ENCODE measurements around the gene CHKB. TPM values are rescaled to one million over a fixed set of nuclear protein-coding genes. Genes with fewer than 3 reads are reported as not detected.

Gene CHKB
- total RNA-seq, 2 experiments from 2014 or later = 85.8 to 100 TPM

GRCh38 chr22:50575426-50575941, 7.2 kb downstream of the CHKB start:
- Histone ChIP-seq H3K4me3 (ENCODE audit: low read depth, low read length, poor library complexity, severe bottlenecking) (no peak overlapping the region), H3K79me2 (ENCODE audit: insufficient read depth, low read depth, low read length) (no peaks in the 10 kb centered on the region), H2AFZ (ENCODE audit: low read length) (no peak overlapping the region), H3K9me3 (ENCODE audit: low read length) (no peaks in the 10 kb centered on the region), H3K4me1 (ENCODE audit: insufficient read depth, low read length, poor library complexity, severe bottlenecking) (peaks cover 13% of the 10 kb centered on the region), H3K9me2 (ENCODE audit: insufficient read depth, low read length) (no peaks in the 10 kb centered on the region), H3K27ac (ENCODE audit: low read depth, low read length, poor library complexity, severe bottlenecking) (no peak overlapping the region), H4K20me1 (ENCODE audit: insufficient read depth, low read length) (no peaks in the 10 kb centered on the region), H3K4me2 (ENCODE audit: low read length) (no peak overlapping the region), H3K36me3 (ENCODE audit: insufficient read depth, low read length) (peaks cover 92% of the 10 kb centered on the region)
- no peak for DNase-seq (ENCODE audit: low spot score)
- POLR2A ChIA-PET = interaction anchor here (1.6 kb wide), 1 partner anchor 10 kb away, joined by 7 read pairs; no protein-coding TSS in a partner anchor
- intact Hi-C loops (cut with micrococcal nuclease; ENCODE audit: unreplicated experiment) = no loop called here
- BruUV-seq (replicated peaks) = no TSS peak
- CTCF ChIA-PET (ENCODE audit: unreplicated experiment) = interaction anchor here (1.0 kb wide), 1 partner anchor 13 kb away, joined by 3 read pairs; the partner anchor contains the start of gene SYCE3
- TF ChIP-seq EZH2phosphoT487 (IDR thresholded peaks at IDR 0.05; ENCODE audit: borderline replicate concordance, low read depth, low read length) = no peak
- TF ChIP-seq, protein P1, sequence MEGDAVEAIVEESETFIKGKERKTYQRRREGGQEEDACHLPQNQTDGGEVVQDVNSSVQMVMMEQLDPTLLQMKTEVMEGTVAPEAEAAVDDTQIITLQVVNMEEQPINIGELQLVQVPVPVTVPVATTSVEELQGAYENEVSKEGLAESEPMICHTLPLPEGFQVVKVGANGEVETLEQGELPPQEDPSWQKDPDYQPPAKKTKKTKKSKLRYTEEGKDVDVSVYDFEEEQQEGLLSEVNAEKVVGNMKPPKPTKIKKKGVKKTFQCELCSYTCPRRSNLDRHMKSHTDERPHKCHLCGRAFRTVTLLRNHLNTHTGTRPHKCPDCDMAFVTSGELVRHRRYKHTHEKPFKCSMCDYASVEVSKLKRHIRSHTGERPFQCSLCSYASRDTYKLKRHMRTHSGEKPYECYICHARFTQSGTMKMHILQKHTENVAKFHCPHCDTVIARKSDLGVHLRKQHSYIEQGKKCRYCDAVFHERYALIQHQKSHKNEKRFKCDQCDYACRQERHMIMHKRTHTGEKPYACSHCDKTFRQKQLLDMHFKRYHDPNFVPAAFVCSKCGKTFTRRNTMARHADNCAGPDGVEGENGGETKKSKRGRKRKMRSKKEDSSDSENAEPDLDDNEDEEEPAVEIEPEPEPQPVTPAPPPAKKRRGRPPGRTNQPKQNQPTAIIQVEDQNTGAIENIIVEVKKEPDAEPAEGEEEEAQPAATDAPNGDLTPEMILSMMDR (conservative IDR thresholded peaks at IDR 0.05; ENCODE audit: low read length) = no peak

- peaks cover 92% of the 10 kb centered on the region for H3K36me3 ChIP-seq (ENCODE audit: insufficient read depth, low read length)
- CTCF ChIA-PET (ENCODE audit: unreplicated experiment) = no interaction called here
- H3K27ac ChIP-seq (ENCODE audit: low read depth, low read length, poor library complexity, severe bottlenecking) = no peak overlapping the region
- peaks cover 24% of the 10 kb centered on the region for H3K4me1 ChIP-seq (ENCODE audit: insufficient read depth, low read length, poor library complexity, severe bottlenecking)
- intact Hi-C loops (cut with micrococcal nuclease; ENCODE audit: unreplicated experiment) = no loop called here
- no peaks in the 10 kb centered on the region for H3K9me2 ChIP-seq (ENCODE audit: insufficient read depth, low read length)
- no peaks in the 10 kb centered on the region for H3K79me2 ChIP-seq (ENCODE audit: insufficient read depth, low read depth, low read length)
- TF ChIP-seq, protein P1 (conservative IDR thresholded peaks at IDR 0.05; ENCODE audit: low read length) = no peak
- TF ChIP-seq EZH2phosphoT487 (IDR thresholded peaks at IDR 0.05; ENCODE audit: borderline replicate concordance, low read depth, low read length) = no peak
- H2AFZ ChIP-seq (ENCODE audit: low read length) = no peak overlapping the region
- POLR2A ChIA-PET = interaction anchor here (1.6 kb wide), 1 partner anchor 9 kb away, joined by 7 read pairs; no protein-coding TSS in a partner anchor
- H4K20me1 ChIP-seq (ENCODE audit: insufficient read depth, low read length) = no peaks in the 10 kb centered on the region
- H3K9me3 ChIP-seq (ENCODE audit: low read length) = no peaks in the 10 kb centered on the region
- no peak for DNase-seq (ENCODE audit: low spot score)
- no TSS peak for BruUV-seq (replicated peaks)
- H3K4me2 ChIP-seq (ENCODE audit: low read length) = no peak overlapping the region
- no peak overlapping the region for H3K4me3 ChIP-seq (ENCODE audit: low read depth, low read length, poor library complexity, severe bottlenecking)
Measured at GRCh38 chr22:50574383-50574755, 8.3 kb downstream of the CHKB start.

Measured in OCI-LY7 (cell line).